ENCODE measurements around the gene KCNQ5.

KCNQ5 gene

DNA sequence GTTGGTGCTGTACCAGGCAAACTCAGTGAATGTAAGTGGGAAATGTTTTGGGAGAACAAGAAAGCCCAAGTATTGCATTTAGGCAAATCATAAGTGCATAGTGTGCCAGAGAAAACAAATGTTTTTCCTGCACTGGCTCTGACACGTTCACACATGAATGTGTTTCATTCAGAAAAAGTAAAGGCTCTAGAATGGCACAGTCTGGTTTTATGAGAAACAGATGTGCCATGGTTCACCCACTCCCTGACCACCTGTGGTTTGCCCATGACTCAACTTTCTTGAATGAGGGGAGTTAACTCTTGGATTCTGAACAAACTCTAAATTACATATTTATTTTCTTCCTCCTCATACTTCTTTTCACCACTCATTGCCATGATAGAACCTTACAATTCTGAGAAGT is 126.9 kb downstream of the KCNQ5 start:
- no peak for FAIRE-seq

DNA sequence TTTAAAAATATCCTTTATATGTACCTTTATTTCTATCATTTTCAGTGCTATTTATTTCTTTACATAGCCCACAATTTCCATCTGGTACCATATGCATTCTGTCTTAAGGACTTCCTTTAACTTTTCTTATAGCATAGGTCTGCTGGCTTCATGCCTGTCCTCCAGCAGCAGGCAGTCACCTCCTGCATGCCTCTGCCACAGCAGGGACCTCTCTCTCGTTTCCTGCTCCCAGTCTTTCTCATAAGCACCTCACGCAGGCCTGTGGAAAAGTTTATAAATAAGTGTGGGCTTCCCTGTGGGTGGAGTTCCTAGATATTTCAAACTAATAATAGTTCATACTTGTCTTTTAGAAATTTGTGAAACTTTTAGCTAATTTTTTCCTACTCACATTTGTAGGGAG is 133.9 kb downstream of the KCNQ5 start:
- no peak for FAIRE-seq

DNA sequence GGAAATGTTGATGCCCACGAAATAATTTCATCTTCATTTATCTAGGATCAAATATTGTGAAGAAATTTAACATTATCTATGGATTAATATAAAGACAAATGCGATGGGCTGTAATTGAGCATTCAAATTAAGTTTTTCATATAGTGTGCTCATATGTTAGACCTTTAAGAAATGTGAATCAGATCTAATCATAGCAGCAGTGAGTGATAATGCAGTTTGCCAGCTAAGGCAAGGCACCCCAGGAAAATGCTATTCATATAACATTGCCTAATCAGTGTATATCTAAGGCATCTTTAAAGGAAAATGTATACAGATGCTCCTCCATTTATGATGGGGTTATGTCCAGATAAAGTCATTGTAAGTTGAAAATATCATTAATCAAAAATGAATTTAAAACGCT is 135.2 kb downstream of the KCNQ5 start:
- FAIRE-seq: no peak

DNA sequence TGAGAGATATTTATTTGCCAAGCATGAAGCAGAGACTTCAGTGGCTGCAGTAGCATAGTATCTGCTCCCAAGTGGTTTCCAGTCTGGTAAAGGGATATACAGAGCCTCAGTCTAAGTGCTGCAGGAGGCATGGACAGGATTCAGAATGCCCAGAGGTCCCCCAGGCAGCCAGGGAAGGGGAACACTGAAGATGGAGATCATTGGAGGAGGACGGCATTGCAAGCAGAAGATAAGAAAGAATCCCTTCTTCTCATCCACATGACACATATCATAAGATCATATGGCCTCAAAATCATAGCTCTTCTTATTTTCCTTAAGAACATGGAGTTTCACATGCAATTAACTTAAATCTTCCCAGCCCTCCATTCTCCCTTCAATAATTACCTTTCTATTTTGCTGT is 136.1 kb downstream of the KCNQ5 start:
- FAIRE-seq: no peak

DNA sequence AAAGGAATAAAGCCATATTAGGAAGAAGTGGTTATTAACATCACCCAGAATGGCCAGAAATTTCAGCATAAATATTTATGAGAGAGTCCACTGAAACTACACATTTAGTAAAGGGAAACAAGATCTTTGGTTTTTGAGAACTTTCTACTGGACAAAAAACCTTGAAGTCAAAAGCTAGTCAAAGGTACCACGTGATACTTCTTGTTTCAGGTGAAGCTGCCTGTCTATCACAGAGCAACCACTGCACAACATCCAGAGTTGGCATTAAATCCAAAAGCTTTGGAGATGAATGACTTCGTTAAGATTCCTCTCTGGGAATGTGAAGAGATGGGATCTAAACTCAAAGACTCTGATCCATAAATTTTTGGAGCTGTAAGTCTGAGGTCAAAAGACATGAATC is 137.0 kb downstream of the KCNQ5 start:
- FAIRE-seq: no peak

DNA sequence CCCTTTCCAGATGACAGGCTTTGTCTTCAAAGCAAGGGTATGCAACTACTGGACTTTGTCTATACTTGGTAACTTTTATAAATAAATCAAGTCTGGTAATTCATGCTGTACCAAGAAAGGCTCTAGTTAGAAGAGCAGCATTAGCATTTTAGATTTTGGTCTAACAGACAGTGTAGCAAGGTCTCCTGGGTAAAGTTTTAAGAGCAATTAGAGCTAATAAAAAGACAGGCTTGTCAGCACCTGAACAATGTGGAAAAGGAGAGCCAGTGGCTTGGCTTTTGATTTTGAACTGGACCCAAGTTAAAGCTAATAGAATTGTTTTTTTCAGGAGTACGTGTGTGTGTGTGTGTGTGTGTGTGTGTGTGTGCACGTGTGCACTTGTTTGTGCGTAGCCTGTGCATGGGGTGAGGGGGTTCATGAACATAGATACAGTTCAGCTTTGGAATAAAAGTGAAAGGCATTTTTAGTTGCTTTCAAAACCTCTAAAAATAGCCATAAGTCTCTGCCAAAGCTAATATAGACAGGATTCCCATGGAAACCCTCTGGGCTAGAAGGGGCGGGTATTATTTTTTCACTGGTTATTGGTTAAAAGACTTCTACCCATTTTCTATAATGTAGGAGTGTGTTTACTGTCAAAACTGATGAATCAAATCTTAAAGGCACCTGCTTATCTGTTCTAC is 138.4 kb downstream of the KCNQ5 start:
- FAIRE-seq: no peak

DNA sequence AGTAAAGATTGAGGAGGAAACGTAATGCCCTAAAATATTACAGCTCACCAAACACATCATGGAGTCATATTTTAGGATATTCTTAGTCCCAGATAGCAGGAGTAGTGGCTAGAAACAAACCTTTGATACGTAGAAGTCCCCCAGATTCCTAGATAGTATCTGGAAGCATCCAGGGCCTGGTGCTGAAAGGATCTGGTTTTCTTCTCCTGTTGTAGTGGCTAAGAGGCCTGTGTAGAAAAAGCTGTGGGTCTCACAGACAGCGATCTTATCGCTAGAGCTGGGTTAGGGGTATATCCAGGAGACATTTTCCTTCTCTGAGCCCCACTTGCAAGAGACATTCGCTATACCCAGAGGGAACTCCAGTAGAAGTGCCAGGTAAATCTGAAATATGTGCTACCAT is 139.9 kb downstream of the KCNQ5 start:
- no peak for FAIRE-seq

DNA sequence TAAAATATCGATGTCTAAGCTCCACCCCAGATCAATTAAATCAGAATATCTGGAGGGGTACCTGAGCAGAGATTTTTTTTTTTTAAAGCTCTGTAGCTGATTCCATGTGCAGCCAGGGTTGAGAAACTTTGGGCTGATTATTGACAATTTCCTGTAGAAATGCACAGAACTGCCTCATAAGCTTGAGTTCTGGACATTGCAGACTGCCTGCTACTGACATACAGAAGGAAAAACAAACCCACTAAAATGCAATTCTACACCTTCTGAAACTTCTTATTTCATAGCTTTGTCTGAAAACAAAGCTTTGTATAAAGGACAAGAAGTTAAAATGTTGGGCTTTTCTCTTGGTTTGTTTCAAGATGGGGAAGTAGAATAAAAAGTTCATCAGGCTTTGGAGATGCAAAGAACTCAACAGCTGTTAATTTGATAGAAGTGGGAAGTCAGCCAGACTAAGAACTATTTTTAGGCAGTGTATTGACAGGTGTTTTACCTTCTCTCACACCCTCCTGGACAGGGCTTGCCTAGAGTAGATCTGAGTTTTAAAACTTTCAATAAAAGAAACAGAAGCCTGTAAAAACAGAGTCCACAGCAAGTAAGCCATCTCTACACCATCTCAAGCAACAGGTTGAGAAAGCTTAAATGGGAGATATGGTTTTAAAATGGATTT is 147.7 kb downstream of the KCNQ5 start:
- FAIRE-seq: no peak

DNA sequence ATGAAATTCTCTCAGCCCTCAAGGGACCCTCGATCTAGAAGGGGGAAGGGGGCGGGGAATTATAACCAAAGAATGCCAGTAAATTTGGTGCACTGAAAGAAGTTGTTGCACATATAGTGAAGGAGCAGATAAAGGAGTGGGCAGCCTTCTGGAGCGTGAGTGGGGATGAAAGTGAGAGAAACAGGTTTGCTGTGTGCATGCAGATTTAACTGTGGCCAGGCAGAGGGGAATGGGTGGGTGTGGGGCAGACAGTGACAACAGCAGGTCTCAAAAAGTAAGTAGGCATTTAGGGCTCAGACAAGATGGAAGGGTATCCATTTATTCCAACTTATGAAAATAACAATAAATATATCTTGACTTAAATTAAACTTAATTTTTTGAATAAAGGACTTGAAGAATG is 149.1 kb downstream of the KCNQ5 start:
- FAIRE-seq: no peak

DNA sequence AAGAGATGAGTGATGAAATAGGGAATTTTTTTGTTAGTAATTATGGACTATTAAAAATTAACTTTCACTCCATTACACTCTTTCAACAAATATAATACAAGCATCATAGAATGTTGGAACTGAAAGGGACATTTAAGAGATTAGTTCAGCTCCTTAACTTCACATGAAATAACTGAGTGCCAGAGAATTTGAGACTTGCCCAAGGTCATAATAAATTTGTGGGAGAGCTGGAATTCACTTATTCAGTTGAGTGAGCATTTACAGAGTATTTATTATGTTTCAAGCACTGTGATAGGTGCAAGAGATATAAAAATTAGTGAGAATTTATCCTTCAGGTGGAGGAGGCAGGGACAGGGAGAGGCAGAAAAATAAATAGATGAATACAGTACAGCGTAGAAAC is 154.6 kb downstream of the KCNQ5 start:
- no peak for FAIRE-seq

DNA sequence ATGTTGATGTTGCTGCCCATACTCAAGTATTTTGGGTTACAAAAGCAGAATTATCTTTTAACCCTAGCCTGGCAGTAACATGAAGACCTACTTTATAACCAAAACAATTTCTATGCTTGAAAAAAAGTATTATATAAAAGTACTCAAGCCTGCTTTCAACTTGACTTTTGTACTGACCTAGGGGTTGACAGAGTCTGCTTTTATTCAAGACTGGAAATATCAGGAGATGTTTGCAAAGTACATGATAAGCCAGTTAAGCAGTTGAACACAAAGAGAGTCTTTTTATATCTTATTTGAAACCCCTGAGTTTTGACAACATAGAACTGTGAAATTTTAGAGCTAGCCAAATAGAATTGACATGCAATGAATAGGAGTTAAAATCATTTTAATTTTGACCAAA is 159.8 kb downstream of the KCNQ5 start:
- FAIRE-seq: no peak

DNA sequence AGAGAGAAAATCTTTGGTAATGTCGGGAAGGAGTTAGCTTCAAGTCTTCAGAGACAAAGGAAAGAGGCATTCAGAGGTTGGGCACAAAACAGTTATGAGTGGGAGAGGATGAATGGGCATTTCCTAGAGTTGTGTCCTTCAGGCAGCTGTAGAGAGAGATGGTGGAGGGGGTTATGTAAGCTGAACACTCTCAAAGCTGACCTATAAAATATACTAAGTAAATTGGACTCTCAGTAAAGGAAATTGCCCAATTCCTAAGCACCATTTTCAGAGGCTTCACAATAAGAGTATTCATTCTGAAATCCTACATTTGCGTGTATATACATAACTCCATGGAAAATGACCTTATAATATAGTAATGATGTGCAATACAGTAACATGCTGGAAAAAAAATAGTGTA is 161.2 kb downstream of the KCNQ5 start:
- FAIRE-seq: no peak

DNA sequence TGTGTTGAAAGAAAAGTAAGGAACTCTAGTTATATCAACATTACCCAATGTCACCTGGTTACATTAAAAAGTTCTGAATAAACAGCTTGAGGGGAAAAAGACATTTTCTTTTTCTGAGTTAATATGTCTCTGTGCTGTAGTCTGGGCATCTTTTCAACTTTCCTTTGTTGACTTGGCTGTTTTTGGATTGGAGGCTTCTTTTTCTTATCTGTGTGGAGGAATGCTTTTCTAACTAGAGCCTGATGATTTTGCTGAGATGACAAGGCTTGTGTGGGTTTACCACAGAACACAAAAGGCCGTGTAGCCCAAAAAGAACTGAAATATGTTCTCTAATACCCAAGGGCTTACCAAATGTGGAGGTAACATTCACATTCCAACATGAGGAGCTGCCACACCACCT is 161.8 kb downstream of the KCNQ5 start:
- FAIRE-seq: no peak

DNA sequence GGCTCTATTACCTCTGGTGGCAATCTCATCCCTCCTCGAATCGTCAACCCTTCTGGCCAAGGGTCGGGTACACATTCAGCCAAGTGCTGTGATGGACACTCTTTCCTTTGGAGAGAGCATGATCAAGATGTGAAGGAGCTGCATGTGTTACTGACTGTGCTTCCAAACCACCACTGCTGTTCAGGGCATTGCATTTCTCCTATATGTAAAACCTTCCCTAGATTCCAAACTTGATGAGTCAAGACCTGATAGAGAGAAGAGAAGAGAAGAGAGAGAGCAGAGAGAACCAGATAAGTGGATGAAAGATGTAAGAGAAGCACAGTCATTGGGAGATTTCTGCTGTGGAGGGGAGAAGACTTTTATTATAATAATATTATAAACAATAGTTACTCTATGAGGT is 162.2 kb downstream of the KCNQ5 start:
- no peak for FAIRE-seq

DNA sequence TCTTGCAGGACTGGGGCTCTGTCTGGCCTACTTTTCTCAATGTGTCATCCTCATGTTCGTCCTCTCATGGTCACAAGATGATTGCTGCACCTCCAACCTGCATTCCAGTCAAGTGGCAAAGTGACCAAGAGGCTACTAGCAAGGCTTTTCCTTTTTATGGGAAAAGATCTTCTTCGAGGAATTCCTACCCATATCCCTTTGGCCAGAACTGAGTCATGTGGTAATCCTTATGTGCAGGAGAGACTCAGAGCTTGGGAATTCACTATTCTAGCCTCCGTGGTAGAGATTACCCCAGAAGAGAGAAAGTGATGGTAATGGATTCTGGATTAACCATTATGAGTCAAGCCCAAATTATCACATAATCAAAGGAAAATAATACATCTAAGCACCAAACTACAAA is 162.7 kb downstream of the KCNQ5 start:
- FAIRE-seq: no peak

DNA sequence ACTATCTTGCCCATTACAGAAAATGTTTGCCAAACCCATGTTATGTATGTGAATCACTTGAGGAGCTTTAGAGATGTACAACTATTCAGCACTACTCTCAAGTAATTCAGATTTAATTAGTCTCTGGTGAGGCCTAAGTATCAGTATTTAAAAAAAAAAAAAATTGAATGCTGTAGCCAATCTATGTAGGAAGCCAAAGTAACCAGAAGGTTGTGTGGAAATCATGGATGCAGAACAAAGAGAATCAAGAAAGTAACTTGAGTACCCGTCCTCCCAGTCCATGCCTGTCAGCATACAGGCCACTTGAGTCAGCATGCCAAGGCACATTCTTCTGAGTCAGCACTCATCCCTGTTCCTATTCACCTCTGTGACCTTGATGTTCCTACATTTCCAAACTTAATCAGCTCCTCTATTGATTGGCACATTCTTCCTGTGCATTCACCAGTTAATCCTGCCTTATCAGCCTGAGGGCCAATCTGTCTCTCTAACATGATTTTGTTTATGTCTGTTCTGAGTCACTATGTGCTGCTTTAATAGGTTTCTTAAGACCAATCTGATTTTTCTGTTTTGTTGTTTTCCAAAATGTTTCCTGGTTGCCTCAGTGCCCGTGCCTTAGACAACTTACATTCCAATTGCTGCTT is 165.6 kb downstream of the KCNQ5 start:
- FAIRE-seq: no peak

DNA sequence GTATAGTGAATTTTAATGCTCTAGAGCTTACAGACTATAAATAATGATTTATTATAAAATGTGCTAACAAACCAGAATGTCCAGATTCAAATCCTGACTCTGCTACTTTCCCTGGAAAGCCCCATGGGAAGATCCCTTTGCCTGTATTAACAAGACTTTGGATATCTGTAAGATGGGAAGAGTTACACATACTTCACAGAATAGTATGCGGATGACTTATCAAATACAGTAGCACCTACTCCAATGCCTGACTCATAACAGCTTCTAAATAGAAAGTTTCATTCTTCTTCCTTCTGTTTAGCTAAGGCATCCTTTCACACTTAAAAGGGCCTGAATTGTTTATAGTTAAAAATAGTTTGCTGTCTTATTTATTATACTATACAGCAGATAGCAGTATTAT is 166.3 kb downstream of the KCNQ5 start:
- FAIRE-seq: no peak

DNA sequence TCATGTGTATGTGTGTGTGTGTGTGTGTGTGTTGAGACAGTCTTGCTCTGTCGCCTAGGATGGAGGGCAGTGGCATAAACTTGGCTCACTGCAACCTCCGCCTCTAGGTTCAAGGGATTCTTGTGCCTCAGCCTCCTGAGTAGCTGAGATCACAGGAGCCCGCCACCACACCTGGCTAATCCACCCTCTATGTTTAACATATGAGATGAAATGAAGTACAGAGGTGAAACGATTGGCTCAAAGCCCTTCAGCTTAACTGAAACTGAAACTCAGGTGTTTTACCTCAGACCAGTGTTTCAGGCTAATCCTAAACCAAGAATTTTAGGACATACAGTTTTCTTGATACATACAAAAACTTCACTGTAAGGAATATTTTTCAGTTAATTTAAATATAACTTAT is 167.3 kb downstream of the KCNQ5 start:
- FAIRE-seq: no peak

DNA sequence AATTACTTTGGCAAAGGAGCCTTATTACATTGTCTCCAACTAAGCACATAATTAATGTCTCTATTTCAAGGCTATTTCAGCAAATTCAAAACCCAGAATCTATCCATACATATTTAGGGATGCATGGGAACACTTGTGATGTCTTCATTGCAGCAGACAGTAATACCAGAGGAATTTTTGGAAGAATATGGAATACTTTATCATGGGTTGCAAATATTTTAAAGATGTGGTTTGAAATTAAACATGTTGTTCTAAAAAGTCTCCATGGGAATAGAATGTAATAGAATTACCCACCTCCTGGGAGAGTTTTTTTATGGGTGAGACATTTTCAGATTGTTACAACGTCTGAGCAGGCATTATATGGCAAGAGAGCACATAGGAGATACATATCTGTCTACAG is 170.8 kb downstream of the KCNQ5 start:
- FAIRE-seq: no peak

DNA sequence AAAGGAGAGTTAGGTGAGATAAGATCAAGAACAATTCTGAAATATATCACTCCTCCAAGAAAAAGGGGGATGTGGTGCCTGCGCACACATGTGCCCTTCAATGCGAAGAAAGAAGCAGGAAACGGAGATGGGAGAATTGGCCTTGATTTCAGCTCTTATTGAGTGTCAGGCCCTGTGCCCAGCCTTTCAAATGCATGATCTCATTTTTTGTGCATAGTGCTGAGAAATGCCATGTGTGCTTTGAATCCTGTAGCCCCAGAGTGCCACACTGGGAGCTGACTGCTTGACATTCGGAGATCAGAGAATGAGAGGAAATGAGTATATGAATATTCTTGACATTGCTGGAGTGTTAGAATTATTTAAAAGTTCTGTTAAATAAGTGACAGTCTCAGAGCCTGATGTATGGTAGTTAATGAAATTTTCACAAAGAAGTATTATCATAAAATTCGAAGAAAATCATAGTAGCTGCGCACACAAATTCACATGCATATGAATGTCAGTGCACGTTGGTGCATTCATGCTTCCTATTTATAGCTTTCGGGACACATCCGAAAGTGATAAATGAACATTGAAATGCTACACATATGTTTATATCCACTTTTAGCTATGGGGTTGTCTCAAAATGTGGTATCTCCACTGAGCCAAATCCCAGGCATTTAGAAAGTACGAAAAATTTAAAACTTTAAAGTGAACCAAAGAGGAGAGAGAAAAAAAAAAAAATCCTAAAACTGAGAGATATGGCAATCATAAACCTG is 172.0 kb downstream of the KCNQ5 start:
- FAIRE-seq: no peak

DNA sequence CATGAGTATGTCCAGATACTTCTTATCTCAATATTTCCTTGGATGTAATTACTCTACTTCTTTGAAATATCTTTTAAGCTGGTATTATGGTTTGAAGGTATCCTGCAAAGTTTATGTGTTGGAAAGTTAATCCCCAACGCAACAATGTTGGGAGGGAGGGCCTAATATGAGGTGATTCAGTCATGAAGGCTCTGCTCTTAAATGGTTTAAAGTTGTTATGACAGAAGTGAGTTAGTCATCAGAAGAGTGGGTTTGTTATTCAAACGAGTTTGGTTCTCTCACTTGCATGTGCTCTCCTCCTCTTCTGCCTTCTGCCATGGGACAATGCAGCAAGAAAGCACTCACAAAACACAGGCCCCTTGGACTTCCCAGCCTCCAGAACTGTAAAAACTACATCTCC is 176.3 kb downstream of the KCNQ5 start:
- FAIRE-seq: no peak

DNA sequence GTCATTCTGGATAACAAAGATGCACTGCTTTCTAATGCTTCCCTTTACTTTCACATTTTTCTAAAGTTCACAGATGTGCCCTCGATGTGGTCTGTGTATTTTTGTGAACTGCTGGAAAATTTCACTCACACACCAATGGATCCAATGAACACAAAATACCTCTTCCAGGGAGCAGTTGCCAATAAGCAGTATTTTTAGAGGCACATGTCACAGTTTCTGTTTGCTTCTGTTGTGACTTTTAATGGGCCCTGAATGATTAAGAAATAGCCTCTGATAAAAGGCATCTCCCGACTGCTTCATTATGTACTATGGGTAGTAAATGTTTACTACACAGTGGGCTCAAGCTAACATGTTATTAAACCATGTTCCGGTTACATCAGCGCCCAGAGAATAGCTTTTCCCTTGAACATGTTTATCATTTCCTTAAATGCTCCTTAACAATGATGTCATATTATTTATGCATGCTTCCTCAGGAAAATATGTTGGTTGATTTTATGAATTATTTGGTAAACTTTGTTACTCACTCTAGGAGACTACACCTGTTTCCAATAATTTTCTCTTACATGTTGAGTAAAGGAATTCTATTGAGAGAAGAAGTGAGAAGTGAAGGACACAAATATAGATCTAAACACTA is 188.0 kb downstream of the KCNQ5 start:
- FAIRE-seq: no peak

DNA sequence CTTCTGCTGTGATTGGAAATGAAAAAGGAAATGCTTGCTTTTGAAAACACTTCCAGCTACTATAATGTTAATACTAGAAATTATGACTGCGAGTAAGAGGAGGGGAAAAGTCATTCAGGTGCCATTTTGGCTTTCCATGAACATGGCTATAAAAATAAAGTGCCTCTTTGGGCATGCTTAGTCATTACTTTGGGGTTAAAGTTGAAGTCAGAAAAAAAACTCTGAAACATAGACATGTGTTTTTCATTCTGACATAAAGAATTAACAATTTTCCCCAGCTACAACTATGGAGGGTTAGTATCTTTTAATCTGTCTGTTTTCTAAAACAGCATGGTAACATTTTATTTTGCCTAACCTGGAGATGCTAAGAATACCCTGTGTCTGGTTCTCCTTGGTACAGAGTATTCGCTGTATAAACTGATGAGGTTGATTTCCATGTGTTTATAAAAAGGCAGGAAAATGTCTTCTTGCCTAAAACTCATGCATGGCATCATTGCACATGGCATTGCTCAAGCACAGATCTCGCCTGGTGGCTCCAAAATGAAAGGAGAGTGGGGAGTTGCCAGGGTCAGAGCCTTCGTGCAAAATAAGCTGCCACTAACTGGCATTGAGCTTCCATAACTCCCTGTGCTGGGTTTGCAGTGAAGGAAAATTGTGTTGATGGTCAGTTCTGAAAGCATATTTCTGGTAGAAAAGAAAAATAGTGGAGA is 188.9 kb downstream of the KCNQ5 start:
- FAIRE-seq: no peak

Data from colon (tissue), 2 donors.